HepG2 (cell line): ENCODE results near the gene NFKBIL1. TPM values are rescaled to one million over a fixed set of nuclear protein-coding genes. Genes with fewer than 3 reads are reported as not detected.

Experiments
- GATAD1 ChIP-seq: IDR thresholded peaks from 2 replicates; pipeline ENCODE4 v1.6.1; 2016; ENCODE audit warnings: missing genetic modification reagents, missing compliant biosample characterization
- GATAD2A ChIP-seq: IDR thresholded peaks from 2 replicates; pipeline ENCODE4 v1.6.1; 2016
- LRRFIP1 ChIP-seq: sonication (generic); formaldehyde crosslinking; conservative IDR thresholded peaks from 2 replicates; pipeline ENCODE4 v1.4.0; 2020; ENCODE audit warnings: missing genetic modification reagents
- MAFF ChIP-seq: IDR thresholded peaks from 2 replicates; pipeline ENCODE4 v1.6.1; 2011; ENCODE audit warnings: low read depth, low read length, improper control_type of control experiment
- MTF1 ChIP-seq: sonication (generic); formaldehyde crosslinking; IDR thresholded peaks from 2 replicates; pipeline ENCODE4 v1.5.0; 2020; ENCODE audit warnings: missing genetic modification reagents
- MXD4 ChIP-seq: IDR thresholded peaks from 2 replicates; pipeline ENCODE4 v1.6.1; 2016; ENCODE audit warnings: mild to moderate bottlenecking, missing biosample characterization, missing genetic modification reagents
- NFKB2 ChIP-seq: sonication (generic); formaldehyde crosslinking; IDR thresholded peaks from 2 replicates; pipeline ENCODE4 v1.4.0; 2020; ENCODE audit warnings: missing genetic modification reagents, borderline replicate concordance
- PATZ1 ChIP-seq: sonication (generic); formaldehyde crosslinking; IDR thresholded peaks from 2 replicates; pipeline ENCODE4 v1.4.0; 2020; ENCODE audit warnings: missing genetic modification reagents
- PCBP2 ChIP-seq: fragments of 200-400 bp; formaldehyde crosslinking; optimal IDR thresholded peaks from 2 replicates; pipeline ENCODE3; 2018; ENCODE audit warnings: low read length, low read depth; ENCODE audit not compliant: poor library complexity, severe bottlenecking
- POLR2A ChIP-seq, 2 experiments: IDR thresholded peaks; 2 replicates each; pipeline ENCODE4 v1.6.1; 2011; ENCODE audit warnings: low read depth in 2 of 2, low read length in 2 of 2, mild to moderate bottlenecking in 1 of 2, moderate library complexity in 1 of 2; ENCODE audit not compliant: insufficient read depth in 1 of 2
- RFX1 ChIP-seq: fragments of 450-650 bp; IDR thresholded peaks from 2 replicates; pipeline ENCODE4 v1.6.1; 2017
- SOX6 ChIP-seq, 2 experiments: fragments of 450-650 bp in 1 of 2; sonication (generic) in 1 of 2; formaldehyde crosslinking in 1 of 2; IDR thresholded peaks; 2 replicates each; pipeline versions ENCODE4 v1.4.0 to v1.6.1; 2017 to 2020; ENCODE audit warnings: antibody characterized with exemption in 1 of 2, mild to moderate bottlenecking in 1 of 2, missing genetic modification reagents in 1 of 2
- TEAD3 ChIP-seq: optimal IDR thresholded peaks from 2 replicates; pipeline ENCODE3; 2016; ENCODE audit warnings: borderline replicate concordance
- TFDP1 ChIP-seq: IDR thresholded peaks from 2 replicates; pipeline ENCODE4 v1.6.1; 2016; ENCODE audit warnings: missing compliant biosample characterization, missing genetic modification reagents, borderline replicate concordance
- ZFP91 ChIP-seq: sonication (generic); formaldehyde crosslinking; IDR thresholded peaks from 2 replicates; pipeline ENCODE4 v1.9.0; 2022; ENCODE audit warnings: missing genetic modification reagents, mild to moderate bottlenecking, borderline replicate concordance
- ZNF264 ChIP-seq: sonication (generic); formaldehyde crosslinking; IDR thresholded peaks from 2 replicates; pipeline ENCODE4 v1.4.0; 2020; ENCODE audit warnings: missing genetic modification reagents
- ZNF513 ChIP-seq: sonication (generic); formaldehyde crosslinking; conservative IDR thresholded peaks from 2 replicates; pipeline ENCODE4 v1.5.0; 2020; ENCODE audit warnings: missing genetic modification reagents
- ZNF567 ChIP-seq: sonication (generic); formaldehyde crosslinking; IDR thresholded peaks from 2 replicates; pipeline ENCODE4 v1.8.1; 2023; ENCODE audit warnings: mild to moderate bottlenecking, missing genetic modification reagents, borderline replicate concordance
- ZNF577 ChIP-seq: sonication (generic); formaldehyde crosslinking; IDR thresholded peaks from 2 replicates; pipeline ENCODE4 v1.4.0; 2020; ENCODE audit warnings: mild to moderate bottlenecking, low read depth, missing genetic modification reagents, borderline replicate concordance
- ZNF616 ChIP-seq: sonication (generic); formaldehyde crosslinking; IDR thresholded peaks from 2 replicates; pipeline ENCODE4 v1.5.0; 2020; ENCODE audit warnings: low read depth, mild to moderate bottlenecking, missing genetic modification reagents
- polyA plus RNA-seq, 8 experiments: library from polyadenylated mRNA; depleted of rRNA in 3 of 8; stranded (reverse) in 7 of 8; unstranded in 1 of 8; fragments of >200 nt; fragmentation: Illumina TruSeq in 4 of 8; extraction: Trizol in 4 of 8; gene quantifications; 2 replicates each; pipeline versions ENCODE4 v1.2.1 to v1.2.3, GENCODE V29; 2011 to 2016; ENCODE audit warnings: low read depth in 4 of 8, missing spikeins in 1 of 8, mixed read lengths in 1 of 8; ENCODE audit not compliant: insufficient read depth in 1 of 8
- total RNA-seq, 5 experiments: library from RNA; depleted of rRNA; stranded (reverse); fragments of >200 nt; fragmentation: Illumina TruSeq; extraction: Trizol; gene quantifications; 2 replicates each; pipeline ENCODE4 v1.2.3, GENCODE V29; 2016; ENCODE audit warnings: low read depth in 1 of 5
- TF ChIP-seq, protein P1 (sequence below): sonication (generic); formaldehyde crosslinking; IDR thresholded peaks from 2 replicates; pipeline ENCODE4 v1.8.1; 2023; ENCODE audit warnings: mild to moderate bottlenecking, missing genetic modification reagents, borderline replicate concordance

Gene NFKBIL1
- total and polyA plus RNA-seq, 2 of the 13 experiments (the other 11 are each of a cell fraction or from before 2014, with no cell fraction given), result 9.7 to 19.5 TPM

DNA sequence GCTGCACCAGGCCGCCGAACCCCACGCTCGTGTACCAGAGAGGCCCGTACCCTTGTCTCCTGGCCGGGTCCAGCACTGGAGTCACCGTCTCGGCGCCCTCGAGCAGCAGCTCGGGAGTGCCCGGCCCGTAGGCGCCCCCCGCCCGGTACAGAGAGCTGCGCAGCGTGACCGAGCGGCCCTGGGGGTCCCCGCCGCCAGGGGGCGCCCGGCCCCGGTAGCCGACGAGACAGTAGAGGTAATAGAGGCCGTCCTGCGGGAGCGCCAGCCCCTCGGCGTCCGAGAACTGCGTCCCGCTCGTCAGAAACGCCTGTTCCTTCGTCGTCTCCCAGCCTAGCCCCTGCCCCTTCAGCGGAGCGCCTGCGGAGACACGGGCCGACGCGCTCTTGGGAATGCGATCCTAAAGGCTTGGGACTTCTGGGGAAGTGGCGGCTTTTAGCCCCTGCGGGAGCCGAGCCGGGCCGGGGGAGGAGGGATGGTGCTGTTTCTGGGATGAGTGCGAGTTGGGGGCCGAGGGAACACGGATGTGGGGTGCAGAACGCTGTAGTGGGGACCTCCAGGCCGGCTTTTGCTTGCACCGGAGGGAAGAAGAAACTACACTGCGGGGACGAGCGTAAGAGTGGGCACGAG lies 33.5 kb downstream of the NFKBIL1 start (continued):
- TF ChIP-seq ZNF513 (CRISPR knock-in tag) (0 out of 2 replicates have a peak, but pooled peaks have one; percentile 21), LRRFIP1 (no peak), GATAD2A (CRISPR knock-in tag) (peak; percentile 79), ZNF616 (CRISPR knock-in tag) (no peak), POLR2A (IDR thresholded peaks at IDR 0.05; ENCODE audit: insufficient read depth in 1 of 2, low read depth in 2 of 2, low read length in 2 of 2) (peak in 1 of 2 experiments; percentile 53; a peak in 1 of 4 replicates), TEAD3 (no peak), MXD4 (CRISPR knock-in tag) (0 out of 2 replicates have a peak, but pooled peaks have one; percentile 45), ZNF577 (CRISPR knock-in tag) (no peak), RFX1 (no peak), ZFP91 (CRISPR knock-in tag) (peak; percentile 77; the same call in 1 of the 2 replicates), NFKB2 (CRISPR knock-in tag) (peak; percentile 83), MTF1 (CRISPR knock-in tag) (no peak), SOX6 (IDR thresholded peaks at IDR 0.05) (no peak), SOX6 (CRISPR knock-in tag; IDR thresholded peaks at IDR 0.05) (peak; percentile 62), PATZ1 (CRISPR knock-in tag) (peak; percentile 78), TFDP1 (CRISPR knock-in tag) (0 out of 2 replicates have a peak, but pooled peaks have one; percentile 51), MAFF (no peak), ZNF567 (CRISPR knock-in tag) (peak; percentile 75; the same call in 1 of the 2 replicates), PCBP2 (no peak), GATAD1 (CRISPR knock-in tag) (peak; percentile 63), ZNF264 (CRISPR knock-in tag) (no peak)
- TF ChIP-seq, protein P1, sequence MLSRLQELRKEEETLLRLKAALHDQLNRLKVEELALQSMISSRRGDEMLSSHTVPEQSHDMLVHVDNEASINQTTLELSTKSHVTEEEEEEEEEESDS, result no peak
